Right lobe of liver (tissue), 6 donors: Measurements from ENCODE around the gene HIBCH. TPM values are rescaled to one million over a fixed set of nuclear protein-coding genes. Genes with fewer than 3 reads are reported as not detected.

Experiments used
- ATAC-seq, 4 donors: fragments of 200-7000 bp; cut with Tn5 transposase; one replicate each; pipeline ENCODE4 v1.9.1; 2020; ENCODE audit warnings: mild to moderate bottlenecking in 4 of 4, moderate library complexity in 4 of 4
- DNase-seq, 3 donors: peaks; one replicate each; pipeline ENCODE4 v3.0.0-alpha.2; 2020
- H3K27ac ChIP-seq, 3 donors: fragments of 200-600 bp; one replicate each; pipeline ENCODE4 v1.8.0; 2022
- H3K27me3 ChIP-seq, 2 donors: fragments of 200-600 bp; one replicate each; pipeline ENCODE4 v1.8.0; 2022
- H3K36me3 ChIP-seq, 4 donors: fragments of 200-600 bp; sonication (generic) in 1 of 4; one replicate each; pipeline versions ENCODE4 v1.5.1 to v1.8.0; 2017 to 2022; ENCODE audit warnings: control low read depth in 1 of 4
- H3K4me1 ChIP-seq, 4 donors: fragments of 200-600 bp; sonication (generic) in 1 of 4; one replicate each; pipeline versions ENCODE4 v1.5.1 to v1.8.0; 2017 to 2022; ENCODE audit warnings: control low read depth in 1 of 4
- H3K4me3 ChIP-seq, 3 donors: fragments of 200-600 bp; one replicate each; pipeline ENCODE4 v1.8.0; 2022
- H3K9me3 ChIP-seq, 4 donors: fragments of 200-600 bp; sonication (generic) in 1 of 4; one replicate each; pipeline versions ENCODE4 v1.5.1 to v1.8.0; 2017 to 2022; ENCODE audit warnings: control low read depth in 1 of 4
- POLR2A ChIP-seq: fragments of 450-650 bp; IDR thresholded peaks from one replicate; pipeline ENCODE4 v1.6.1; 2017; ENCODE audit warnings: antibody characterized with exemption, mild to moderate bottlenecking
- WGBS: methylation state at CpG from one replicate; pipeline ENCODE4 v1.1.6; 2018; ENCODE audit warnings: low coverage, low lambda C conversion rate; ENCODE audit not compliant: insufficient coverage; ENCODE audit errors: missing lambda C conversion rate; 5-methylcytosine and 5-hydroxymethylcytosine counted together
- intact Hi-C, 2 donors: fragments of 100-400 bp; cut with DNase I; formaldehyde crosslinking; loops; one replicate each; pipeline versions ENCODE4 v1.11.2 to v1.14.1; 2022
- total RNA-seq, 6 experiments: library from RNA; depleted of rRNA in 2 of 6; stranded (reverse); fragments of >200 nt in 2 of 6; fragmentation: NEBNext Ultra II Directional in 3 of 6; extraction: Animal tissue kit (Norgen Biotek cat#: 25700) in 3 of 6; gene quantifications; one replicate each; pipeline versions ENCODE4 v1.1.0 to v1.2.4, GENCODE V29; 2016 to 2023
- TF ChIP-seq, protein P1 (sequence below), 4 donors: fragments of 200-600 bp in 3 of 4; fragments of 450-650 bp in 1 of 4; IDR thresholded peaks; one replicate each; pipeline versions ENCODE4 v1.5.1 to v1.8.0; 2016 to 2022; ENCODE audit warnings: antibody characterized with exemption in 4 of 4, mild to moderate bottlenecking in 2 of 4
- donor health status: DM: no; HTN: yes; CAD: no.
- donor health status: DM: no; HTN: no; CAD: no.
- donor health status: DM: no; HTN: no; CAD: no.
- donor health status: DM: no; HTN: yes; CAD: no.
- donor health status: DM: no; HTN: yes; CAD: no.

HIBCH gene
- total RNA-seq, 6 experiments from 2014 or later, result 20.1 to 93.6 (median 53.6) TPM

DNA sequence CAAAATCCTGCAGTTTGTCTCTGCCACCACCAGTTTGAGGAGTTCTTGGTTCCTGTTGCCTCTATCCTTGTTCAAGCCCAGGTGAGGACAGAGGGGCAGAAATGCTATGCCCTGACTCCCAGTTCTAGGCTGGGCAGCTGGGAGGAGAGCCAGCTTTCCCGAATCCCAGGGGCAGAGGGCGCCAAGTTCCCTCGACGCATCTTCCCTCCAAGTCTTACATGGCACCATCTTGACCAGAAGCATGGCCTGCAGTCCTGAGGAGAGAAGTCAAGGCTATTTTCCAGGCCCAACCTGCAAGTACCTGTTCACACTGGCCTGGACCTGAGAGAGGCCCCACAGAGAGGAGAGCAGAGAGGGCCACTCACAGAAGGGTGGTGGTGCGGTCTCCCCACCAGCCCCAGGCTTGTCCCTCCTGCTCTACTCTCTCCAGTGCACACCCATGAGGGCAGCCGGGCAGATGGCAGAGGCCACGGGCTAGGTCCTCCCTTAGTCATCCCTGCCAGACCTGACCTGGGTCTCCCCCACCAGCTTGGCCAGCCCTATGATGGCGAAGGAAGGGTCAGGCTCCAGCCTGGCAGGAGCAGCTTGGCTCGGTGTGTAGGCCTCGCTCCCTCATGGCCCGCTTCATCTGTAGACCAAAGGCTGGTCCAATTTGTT is 141.4 kb downstream of the HIBCH start:
- Histone ChIP-seq H3K27me3 (no peaks in the 10 kb centered on the region), H3K4me1 (peaks cover 0 to 6% (median 0%) of the 10 kb centered on the region in 4 donors), H3K4me3 (no peak overlapping the region), H3K36me3 (no peaks in the 10 kb centered on the region), H3K9me3 (no peaks in the 10 kb centered on the region), H3K27ac (no peak overlapping the region)
- peak in 1 of 3 donors; percentile 20 for DNase-seq
- ATAC-seq, result no peak
- no peak for TF ChIP-seq POLR2A
- TF ChIP-seq, protein P1, sequence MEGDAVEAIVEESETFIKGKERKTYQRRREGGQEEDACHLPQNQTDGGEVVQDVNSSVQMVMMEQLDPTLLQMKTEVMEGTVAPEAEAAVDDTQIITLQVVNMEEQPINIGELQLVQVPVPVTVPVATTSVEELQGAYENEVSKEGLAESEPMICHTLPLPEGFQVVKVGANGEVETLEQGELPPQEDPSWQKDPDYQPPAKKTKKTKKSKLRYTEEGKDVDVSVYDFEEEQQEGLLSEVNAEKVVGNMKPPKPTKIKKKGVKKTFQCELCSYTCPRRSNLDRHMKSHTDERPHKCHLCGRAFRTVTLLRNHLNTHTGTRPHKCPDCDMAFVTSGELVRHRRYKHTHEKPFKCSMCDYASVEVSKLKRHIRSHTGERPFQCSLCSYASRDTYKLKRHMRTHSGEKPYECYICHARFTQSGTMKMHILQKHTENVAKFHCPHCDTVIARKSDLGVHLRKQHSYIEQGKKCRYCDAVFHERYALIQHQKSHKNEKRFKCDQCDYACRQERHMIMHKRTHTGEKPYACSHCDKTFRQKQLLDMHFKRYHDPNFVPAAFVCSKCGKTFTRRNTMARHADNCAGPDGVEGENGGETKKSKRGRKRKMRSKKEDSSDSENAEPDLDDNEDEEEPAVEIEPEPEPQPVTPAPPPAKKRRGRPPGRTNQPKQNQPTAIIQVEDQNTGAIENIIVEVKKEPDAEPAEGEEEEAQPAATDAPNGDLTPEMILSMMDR (IDR thresholded peaks at IDR 0.05), result no peak
- intact Hi-C loops, result no loop called here
- WGBS, result 98% methylated on average over 5 of the region's 11 CpGs

DNA sequence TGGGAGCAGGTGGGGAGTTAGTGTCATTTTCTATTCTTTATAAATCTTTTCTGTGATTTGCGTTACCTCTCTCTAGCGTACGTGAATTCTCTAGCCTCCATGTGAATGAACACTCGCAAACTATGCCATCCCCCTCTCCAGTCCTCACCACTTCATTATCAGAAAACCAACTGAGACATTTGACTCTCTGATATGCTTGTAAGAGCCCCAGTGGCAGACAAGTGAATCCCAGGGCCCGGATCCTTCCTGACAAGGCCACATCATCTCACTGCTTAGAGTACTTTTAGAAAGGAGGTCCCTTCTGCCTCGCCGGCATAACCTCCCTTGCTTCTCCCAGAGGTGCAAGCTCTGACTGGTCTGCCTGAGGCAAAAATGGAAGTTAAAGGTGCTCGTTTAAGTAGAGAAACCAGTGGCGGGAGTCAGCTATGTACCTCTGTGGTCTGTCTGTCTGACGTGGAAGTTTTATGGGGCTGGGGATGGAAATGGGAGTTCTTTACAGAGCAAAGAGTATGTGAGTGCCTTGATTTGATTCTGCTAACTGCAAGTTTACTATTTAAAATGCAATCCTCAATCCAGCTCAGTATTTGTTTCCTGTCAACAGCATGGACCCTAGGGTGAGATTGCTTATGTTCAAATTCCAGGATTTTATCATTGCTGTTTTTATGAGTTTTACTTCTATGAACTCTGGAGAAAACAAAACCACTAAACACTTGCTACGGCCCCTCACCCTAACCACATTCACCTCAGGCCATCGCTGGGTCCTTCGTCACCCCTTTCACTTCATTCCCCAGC is 142.2 kb downstream of the HIBCH start:
- Histone ChIP-seq H3K27me3 (no peaks in the 10 kb centered on the region), H3K4me1 (peaks cover 0 to 6% (median 0%) of the 10 kb centered on the region in 4 donors), H3K9me3 (no peaks in the 10 kb centered on the region), H3K4me3 (no peak overlapping the region), H3K27ac (no peak overlapping the region), H3K36me3 (no peaks in the 10 kb centered on the region)
- TF ChIP-seq, protein P1 (IDR thresholded peaks at IDR 0.05), result no peak
- intact Hi-C loops, result no loop called here
- 87% methylated on average over 13 of the region's 13 CpGs for WGBS
- no peak for DNase-seq
- ATAC-seq, result no peak

DNA sequence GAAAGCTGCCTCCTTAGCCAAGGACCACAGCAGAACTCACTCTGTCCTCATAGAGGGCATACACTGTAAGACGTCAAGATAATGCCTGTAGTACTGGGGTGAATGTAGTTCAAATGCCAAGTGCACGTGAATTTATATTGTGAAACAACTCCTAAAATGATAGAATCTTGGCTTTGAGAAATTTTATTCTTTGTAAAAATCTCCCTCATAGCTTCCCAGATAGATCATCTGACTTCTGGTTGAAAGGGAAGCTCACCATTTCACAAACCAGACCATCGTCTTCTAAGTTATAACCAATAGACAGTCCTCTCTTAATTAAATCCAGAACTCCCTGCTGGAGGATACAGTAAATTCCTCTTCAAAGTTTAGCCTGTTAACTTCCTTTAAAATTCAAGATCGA is 146.2 kb downstream of the HIBCH start:
- no peak for TF ChIP-seq POLR2A
- TF ChIP-seq, protein P1 (IDR thresholded peaks at IDR 0.05), result no peak
- H3K27me3 ChIP-seq, result no peaks in the 10 kb centered on the region
- DNase-seq, result no peak
- no peak for ATAC-seq
- H3K4me1 ChIP-seq, result no peaks in the 10 kb centered on the region
- no peak overlapping the region for H3K27ac ChIP-seq
- no peaks in the 10 kb centered on the region for H3K36me3 ChIP-seq
- WGBS, result 90% methylated on average over 4 of the region's 4 CpGs
- H3K4me3 ChIP-seq, result no peak overlapping the region
- intact Hi-C loops, result no loop called here
- H3K9me3 ChIP-seq, result no peaks in the 10 kb centered on the region

DNA sequence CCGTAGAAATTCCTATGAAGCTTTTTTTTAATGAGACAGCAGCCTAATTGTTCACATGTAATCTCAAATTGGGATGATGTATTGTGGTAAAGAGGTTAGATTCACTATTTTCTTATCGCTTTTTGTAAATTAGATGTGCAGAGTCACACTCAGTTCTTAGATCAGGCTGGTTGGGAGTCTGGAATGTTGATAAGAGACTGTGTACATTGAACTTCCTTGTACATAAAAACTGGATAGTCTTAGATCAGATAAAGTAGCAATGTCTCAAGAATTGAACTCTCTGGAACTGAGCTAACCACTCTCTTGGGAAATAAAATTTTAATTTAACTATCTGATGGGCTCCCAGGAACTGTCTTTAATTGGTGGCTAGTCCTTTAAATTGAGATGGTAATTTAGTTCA is 149.0 kb downstream of the HIBCH start:
- H3K9me3 ChIP-seq, result no peaks in the 10 kb centered on the region
- H3K4me1 ChIP-seq, result no peaks in the 10 kb centered on the region
- 81% methylated on average over 2 of the region's 2 CpGs for WGBS
- H3K4me3 ChIP-seq, result no peak overlapping the region
- DNase-seq, result no peak
- no peaks in the 10 kb centered on the region for H3K27me3 ChIP-seq
- no peaks in the 10 kb centered on the region for H3K36me3 ChIP-seq
- H3K27ac ChIP-seq, result no peak overlapping the region
- intact Hi-C loops, result no loop called here
- TF ChIP-seq, protein P1 (IDR thresholded peaks at IDR 0.05), result no peak
- TF ChIP-seq POLR2A, result no peak
- no peak for ATAC-seq
